GM21367 (cell line): ENCODE measurements around the gene ASTL.
"Not testable (repeated sequence)": the region's sequence is repeated elsewhere in the genome, so short reads cannot be mapped to it uniquely, and the experiment has no call there.

Source experiments
- ATAC-seq: cut with Tn5 transposase; IDR thresholded peaks from one replicate; pipeline ENCODE4 v1.9.1; 2021; ENCODE audit not compliant: unreplicated experiment

Gene ASTL

DNA sequence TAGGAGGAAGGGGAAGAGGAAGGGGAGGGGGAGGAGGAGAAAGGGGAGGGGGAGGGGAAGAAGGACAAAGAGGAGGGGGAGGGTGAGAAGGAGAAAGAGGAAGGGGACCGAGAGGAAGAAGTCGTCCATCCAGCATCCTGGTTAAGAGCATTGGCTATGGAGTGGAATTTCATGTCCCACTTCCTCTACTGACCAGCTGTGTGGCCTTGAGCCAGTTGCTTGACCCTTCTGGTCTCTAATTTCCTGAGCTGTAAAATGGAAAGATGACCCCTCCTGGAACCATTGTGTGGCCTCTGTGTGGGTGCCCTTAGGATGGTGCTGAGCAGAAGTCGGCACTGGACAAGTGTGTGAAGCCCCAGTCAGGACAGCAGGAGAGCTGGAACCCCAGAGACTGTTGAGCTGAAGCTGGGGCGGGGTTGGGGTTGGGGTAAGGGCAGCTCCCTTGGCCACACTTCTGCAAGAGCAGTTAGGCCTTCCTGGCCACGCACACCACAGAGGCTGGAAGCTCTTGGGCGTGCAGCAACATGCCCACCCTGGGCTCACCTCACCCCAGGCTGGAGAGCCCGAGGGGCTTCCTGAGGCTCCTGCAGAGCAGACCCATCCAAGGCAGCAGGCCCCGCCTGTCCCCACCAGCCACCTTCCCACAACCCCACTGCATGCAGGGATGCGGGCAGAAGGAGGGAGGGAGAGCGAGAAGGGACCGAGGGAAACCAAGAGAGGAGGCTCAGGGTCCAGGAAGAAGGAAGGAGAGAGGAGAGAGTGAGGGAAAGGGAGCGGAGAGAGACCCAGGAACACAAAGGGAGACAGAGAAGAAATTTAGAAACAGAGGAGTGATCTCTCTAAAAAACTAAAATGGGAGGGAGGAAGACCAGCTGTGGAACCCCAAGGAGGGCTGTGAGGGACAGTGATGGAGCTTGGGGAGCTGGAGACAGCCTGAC, 38.2 kb downstream of the ASTL start:
- ATAC-seq: no peak

DNA sequence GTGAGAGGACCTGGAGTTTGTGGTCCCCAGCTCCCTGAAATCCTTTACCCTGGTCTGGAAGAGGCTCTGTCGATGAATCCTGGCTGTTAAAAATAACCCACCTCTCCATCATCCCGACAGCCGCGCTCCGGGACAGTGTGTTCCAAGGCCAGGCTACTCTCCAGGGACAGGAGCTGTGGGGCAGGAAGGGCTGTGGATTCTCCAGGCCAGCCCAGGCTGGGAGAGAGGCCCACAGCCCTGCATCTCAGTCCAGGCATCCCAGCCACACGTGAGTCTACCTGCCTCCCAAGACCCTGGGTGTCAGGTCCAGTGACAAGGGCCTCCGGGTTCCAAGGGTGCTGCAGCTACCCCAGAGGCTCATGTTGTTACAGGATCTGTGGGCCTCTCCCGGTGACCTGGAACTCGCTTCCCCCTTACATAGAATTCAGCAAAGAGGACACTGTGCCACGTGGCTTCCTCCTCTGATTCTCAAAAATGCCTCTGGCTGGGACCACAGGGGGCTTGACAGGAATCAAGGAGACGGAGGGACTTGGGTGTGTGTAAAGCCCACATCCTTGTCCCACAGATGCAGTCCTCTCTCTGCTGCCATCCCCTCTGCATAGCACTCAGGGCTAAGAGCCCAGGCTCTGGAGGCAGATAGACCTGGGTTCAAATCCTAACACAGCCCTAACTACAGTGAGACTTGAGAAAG, 39.3 kb downstream of the ASTL start:
- ATAC-seq: no peak

DNA sequence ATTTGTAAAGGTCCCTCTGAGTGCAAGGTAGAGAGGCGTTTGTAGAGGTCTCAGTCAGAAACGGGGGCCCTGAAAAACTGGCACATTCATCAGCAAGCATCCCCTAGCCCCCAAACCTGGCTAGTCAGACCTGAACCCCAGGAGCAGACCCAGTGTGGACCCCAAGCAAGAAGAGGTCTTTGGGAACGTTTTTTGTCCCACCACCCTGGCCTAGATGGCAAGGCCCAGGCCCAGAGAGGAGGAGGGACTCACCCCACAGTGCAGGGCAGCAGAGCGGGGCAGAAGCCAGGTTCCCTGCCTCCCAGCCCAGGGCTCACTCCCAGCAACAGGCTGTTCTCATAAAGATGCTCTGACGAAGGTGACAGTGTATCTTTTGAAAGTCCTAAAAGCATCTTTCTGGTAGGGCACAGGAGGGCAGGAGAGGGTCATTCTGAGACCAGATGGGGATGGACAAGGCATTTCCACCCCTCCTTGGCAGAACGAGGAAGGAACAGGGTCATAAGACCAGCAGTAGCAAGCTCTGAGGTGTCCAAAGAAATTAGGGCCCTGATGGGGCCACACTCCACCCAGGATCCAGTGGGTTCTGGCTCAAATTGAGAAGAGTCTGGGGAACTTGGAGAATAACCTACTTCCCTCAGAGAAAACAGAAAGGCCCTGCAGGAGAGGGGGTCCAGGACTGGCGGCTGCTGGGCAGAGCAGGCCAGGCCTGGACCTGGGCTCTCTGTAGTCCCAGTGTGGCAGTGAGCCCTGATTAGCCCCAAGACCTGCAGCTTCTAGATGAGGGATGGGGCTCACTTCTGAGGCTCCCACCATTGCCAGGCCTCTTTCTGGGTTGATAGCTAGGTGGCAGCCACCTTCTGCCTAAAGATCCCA, 40.1 kb downstream of the ASTL start:
- no peak for ATAC-seq

DNA sequence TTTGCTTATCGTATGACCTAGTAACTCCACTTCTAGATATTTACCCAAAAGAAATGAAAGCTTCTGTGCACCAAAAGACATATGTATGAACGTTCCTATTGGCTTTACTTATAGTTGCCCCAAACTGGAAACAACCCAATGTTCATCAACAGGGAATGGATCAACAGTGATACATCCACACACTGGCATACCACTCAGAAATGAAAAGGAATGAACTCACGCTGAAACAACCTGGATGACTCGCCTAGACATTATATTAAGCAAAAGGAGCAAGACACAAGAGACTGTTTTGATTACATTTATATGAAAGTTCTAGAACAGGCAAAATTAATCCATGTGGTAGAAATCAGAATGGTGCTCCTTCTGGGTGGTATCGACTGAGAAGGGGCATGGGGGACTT, 40.9 kb downstream of the ASTL start:
- ATAC-seq: no peak

DNA sequence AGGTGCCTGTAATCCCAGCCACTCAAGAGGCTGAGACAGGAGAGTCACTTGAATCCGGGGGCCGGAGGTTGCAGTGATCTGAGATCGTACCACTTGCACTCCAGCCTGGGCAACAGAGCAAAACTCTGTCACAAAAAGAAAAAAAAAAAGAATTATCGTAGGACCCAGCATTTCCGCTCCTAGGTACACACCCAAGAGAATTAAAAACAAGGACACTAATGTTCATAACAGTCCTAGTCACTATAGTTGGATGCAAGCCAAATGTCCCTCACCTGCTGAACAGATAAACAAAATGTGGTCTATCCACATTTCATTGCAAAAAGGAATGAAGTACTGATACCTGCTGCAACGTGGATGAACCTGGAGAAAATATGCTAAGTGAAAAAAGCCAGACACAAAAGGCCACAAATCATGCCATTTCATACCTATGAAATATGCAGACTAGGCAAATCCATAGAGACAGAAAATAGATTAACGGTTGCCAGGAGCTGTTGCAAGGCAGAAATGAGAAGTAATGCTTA, 43.1 kb downstream of the ASTL start:
- no peak for ATAC-seq

DNA sequence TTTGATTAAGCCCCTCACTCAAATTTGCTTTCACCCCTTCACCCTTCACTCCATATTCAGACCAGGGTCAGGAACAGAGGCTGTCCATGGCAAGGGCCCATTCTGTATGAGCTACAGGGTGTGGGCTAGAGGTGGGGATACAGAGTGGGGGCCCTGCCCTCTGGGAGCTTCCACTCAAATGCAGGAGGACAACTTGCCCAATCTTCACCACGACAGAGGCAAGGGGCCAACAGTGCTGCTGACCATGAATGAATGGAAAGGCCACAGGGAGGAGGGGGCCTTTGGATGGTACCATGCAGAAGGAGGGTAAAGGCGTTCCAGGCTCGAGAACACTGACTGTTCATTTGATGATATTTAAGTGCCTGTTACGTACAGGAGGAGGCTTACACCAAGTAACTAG, 44.8 kb downstream of the ASTL start:
- no peak for ATAC-seq

DNA sequence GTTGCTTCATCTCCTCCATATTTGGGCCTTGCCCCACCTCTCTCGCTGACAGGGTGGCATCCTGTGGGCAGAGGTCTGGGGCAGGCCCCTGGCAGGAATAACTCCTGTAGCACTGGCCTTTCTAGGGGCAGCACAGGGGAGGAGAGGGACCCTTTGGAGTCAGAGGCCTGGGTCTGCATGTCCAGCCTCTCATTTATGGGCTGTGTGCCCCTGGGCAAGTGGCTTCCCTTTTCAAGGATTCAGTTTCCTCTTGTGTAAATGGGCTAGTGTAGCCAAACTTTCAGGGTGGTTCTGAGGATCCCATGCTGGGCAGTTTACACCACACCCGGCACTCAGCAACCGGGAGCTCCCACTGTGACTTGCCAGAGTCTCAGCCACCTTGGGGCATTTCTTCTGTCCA, 45.4 kb downstream of the ASTL start:
- ATAC-seq: no peak

DNA sequence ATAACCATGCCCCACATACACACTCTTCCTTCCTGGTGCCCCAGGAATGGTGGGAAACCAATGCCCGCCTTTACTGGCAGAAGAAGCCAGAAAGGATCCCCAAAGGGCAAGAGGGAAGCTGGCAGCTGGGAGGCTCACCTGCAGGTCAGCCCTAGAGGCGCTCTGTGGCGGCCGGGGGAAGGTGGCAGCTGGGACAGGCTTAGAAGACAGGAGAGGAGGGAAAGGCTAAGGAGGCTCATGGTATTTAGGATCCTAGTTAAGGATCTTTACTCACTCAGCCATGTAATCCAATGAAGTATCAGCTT, 45.8 kb downstream of the ASTL start:
- no peak for ATAC-seq

DNA sequence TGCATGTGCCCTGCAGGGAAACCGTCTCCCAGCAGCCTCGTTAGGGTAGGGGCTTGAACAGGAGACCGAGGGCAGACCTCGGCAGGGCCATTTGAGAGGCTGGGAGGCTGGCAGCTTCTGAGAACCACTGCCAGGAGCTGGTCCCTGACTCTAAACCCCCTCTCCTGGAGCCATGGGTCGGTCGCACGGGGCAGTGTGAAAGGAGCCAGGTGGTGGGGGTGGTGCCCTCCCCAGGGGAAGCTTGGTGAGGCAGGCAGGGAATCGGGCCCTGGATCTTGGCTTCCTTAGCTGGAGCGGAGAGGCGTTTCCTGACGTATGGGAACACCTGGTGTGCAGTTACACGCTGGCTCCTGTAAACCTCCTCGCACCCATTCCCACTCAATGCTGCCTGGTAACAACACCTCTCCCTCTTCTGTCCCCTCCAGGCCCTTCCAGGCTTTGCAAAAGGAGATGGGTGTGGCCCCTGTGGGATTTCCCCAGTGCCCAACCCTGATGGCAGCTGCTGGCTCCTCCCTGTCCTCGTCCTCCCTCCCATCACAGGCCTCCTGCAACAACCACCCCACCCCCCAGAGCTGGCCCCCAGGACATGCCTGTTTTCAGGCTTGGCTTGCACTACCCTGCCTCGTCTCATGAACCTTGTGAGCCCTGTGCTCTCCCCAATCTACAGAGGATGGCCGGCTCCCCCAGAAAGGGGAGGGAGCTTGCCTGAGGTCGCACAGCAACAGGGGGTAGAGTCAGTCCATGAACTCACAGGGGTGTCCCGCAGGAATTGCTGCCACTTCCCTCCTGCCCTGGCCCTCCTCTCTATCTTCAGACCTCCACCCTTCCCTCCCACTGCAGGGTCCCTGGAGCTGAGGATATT, 46.4 kb downstream of the ASTL start:
- no peak for ATAC-seq

DNA sequence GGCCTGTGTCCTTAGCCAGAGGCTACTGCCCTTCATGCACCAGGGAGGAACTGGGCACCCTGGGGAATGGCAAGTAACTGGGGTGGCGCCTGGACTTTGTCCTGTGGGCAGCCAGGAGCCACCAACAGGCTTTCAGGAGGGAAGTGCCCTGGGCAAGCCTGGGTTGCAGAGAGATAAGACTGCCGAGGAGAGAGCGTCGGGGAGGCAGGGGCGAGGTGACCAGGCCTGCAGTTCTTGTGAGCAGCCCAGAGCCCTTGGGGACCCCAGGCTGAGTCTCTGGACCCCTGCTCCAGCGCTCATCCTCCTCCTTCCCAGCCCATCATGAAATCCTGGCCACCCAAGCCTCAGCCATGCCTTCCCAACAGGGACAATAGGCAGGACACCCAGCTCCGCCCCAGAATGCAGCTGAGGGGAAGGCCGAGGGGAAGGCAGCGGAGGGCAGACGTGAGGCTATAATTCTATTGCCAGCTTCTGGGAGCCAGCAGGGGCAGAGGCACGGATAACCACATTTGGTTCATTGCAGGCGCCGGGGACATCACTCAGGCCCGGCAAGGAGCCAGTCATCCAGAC, 47.1 kb downstream of the ASTL start:
- no peak for ATAC-seq

DNA sequence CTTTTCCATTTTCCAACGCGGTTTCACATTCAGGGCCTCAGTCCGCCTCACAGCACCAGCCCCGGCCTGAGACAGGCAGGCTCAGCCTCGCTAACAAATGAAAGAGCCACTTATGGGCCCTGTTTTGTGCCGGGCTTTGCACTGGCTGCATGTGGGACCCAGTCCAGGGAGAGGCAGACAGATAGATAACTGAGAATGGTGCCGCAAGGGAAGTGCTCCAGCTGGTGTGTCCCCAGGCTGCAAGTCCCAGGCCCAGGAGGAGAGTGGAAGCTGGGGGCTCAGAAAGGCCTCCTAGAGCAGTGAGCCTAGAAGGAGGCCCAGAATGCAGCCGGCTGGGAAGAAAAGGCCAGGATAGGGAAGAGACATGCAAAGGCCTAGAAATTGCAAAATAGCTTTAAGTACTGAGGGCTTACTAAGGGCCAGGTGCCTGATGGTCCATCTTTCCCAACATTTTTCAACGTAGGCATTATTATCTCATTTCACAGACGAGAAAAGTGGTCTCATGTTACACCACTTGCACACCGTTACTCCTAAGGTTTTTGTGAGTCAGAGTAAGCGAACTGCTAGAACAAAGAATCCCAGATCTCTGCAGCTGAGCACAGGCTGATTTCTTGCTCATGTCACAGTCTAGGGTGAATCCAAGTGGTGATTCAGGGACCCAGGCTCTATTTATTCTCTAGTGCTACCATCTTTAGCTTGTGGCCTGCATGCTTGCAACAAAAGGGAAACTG, 47.9 kb downstream of the ASTL start:
- no peak for ATAC-seq

DNA sequence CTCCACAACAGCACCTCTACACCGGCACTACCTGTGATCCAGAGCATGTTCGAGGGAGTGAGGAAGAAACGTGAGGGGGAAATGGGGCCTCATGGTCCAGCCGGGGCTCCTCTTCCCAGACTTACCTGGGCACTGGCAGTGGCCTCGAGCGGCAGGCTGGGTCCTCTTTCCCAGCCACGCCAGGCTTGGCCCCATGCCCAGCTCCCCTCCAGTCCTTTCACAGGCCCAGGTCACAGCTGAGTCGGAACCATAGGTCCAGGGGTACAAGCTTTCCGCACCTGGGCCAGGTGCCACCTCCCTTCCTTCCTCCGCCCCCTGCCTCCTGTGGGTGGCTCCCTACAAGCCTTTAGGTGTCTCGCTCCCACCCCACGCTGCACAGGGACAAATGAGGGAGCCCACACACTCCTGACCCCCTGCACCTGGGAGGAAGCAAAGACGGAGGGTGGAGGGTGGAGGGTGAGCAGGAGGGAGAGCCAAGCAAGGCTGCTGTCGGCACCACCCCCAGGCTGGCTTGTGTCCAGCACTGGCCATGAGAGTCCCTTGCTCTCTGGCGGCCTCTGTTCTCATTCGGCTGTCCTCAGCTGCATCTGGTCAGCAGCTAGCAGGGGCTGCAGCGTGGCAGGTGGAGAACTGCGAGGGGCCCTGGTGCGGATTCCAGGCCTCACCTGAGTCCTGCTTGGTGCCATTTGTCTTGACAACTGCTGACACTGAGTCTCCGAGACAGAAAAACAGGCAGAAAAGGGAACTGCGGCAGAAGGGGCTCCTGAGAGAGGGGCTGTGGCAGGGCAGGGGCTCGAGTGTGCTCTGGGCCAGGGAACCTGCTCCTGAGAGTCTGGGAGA, 48.7 kb downstream of the ASTL start:
- ATAC-seq: no peak

DNA sequence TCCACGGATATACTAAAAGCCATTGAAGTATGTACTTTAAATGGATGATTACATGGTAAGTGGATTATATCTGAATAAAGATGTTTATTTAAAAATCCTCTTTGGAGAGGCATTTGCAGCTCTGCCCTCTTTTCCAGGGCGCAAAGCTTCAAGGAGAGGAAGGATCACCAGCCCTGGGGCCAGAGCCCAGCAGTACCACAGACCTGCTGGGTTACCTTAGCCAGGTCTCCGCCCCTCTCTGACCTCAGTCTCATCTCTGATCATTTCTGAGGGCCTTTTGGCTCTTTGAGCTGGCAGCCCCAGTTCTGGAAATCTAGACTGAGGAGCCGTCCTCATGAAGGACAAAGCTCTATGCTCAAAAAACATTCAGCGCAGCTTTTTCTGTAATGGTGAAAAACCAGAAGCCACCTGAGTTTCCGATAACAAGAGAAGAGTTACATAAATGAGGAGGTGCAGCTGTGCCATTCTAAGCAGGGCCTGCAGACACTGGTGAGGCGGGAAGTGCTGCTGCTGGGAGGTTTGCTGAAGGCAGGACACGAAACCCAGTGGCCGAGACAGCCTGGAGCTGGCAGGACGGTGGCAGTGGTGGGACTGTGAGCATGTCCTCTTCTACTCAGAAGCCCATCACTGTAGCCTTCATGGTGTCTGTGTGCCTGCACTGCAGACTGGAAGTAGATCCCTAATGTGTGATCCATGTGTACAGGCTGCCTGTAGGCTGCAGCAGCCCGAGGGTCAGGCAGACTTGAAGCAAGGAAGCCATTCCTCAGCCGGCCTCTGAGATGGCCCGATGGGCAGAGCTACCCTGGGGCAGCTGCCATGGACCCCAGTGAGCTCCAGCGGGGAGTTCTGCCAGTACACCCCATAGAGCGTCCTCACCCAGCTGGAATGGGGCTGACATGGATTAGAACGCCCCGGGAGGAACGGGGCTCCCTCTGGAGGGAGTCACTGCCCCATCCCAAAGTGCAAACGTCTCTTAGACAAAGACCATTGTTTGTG, 49.7 kb downstream of the ASTL start:
- ATAC-seq: no peak

DNA sequence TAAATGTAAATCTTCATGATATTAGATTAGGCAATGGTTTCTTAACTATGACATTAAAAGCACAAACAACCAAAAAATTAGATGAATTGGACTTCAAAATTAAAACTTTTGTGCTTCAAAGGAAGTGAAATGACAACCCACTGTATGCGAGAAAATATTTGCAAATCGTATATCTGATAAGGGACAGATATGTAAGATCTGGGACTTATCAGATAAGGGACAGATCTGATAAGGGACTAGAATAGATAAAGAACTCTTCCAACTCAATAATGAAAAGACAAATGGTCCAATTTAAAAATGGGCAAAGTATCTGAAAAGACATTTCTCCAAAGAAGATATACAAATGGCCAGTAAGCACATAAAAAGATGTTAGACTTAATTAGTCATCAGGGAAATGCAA, 51.2 kb downstream of the ASTL start:
- ATAC-seq: no peak

DNA sequence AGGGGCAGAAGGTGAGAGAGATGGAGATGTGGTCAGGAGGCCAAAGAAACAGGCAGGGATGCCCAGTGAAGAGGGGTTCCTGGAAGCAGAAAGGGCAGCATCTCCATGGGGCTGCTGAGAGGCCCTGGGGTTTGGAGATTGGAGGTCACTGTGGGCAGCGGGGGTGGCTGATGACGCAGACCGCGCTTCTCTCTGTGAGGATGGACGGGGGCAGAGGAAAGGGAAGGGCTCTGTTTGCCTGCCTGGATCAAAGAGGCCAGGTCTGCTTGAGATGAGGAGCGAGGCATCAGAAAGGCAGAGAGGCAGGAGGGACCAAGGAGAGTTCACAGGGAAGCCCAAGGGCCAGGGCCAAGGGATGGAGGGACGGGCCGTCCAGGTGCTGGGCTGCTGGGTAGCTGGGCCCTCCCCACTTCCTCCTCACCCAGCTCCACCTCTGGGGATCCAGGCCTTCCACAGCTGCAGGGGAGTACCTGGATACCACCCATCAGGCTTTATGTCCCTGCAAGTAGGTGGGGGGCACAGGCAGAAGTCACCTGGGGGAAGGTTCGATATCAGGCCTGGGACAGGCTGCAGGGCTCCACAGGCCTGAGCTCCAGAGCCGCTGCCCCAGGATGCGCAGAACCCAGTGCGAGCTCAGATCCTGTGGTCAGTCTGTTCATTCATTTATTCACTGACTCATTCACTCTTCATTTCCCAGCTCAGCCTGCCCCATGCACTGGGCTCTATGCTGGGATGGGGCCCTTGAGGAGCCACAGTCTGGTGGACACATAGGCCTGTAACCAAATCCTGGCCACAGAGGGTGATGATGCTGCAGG, 52.6 kb downstream of the ASTL start:
- no peak for ATAC-seq

DNA sequence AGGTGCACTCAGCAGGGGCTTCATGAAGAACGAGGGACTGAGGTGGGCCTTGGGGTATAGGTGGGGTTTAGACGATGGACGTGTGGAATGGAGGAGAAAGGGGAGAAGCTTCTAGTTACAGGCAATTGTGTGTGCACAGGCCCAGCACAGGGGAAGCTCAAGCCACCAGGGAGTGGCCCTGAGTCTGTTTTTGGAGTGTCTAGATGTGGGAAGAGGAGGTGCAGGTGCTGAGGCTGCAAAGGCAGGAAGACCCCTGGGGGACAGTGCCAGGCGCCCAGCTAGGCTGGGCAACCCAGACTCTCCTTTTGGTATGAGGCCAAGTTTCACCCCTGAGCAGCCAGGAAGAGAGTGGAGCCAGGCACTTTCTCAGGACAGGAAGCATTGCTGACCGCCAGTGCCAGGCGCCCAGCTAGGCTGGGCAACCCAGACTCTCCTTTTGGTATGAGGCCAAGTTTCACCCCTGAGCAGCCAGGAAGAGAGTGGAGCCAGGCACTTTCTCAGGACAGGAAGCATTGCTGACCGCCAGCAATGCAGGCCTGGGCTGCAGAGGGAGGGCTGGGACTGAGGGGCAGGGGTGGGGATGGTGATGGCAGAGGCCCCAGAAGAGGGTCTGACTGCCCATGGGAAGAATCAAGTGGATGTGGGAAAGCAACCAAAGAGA, 53.3 kb downstream of the ASTL start:
- not testable (repeated sequence) for ATAC-seq
